ENCODE results near the gene FTO. TPM values are rescaled to one million over a fixed set of nuclear protein-coding genes. Genes with fewer than 3 reads are reported as not detected.

The FTO gene
- total and polyA plus RNA-seq, 2 donors from 2014 or later = 22.3 to 116 TPM

DNA sequence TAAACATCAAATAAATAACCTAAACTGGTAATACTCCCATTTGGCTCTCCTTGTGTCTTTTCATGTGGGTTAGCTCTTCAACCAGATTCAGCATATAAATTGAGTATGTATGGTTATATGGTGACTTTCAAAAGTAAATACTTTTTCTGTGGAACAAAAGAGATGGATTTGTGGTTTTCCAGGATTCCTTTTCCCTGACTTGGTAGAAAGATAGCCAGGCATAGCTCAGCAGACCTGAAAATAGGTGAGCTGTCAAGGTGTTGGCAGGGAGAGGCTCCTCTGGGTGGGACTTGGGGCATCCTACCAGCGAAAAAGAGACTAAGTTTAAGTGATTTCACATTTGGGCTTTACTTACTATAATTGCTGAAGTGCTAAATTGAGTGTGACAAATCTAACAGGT, 80.3 kb downstream of the FTO start:
- Histone ChIP-seq H3K36me3 (ENCODE audit: control insufficient read depth in 2 of 3, insufficient read depth in 3 of 3, low read length in 3 of 3) (no peaks in the 10 kb centered on the region), H3K27ac (ENCODE audit: low read depth in 2 of 2, low read length in 2 of 2) (no peak overlapping the region), H3K27me3 (ENCODE audit: control insufficient read depth, insufficient read depth, low read length) (no peaks in the 10 kb centered on the region), H3K9ac (ENCODE audit: low read length in 3 of 3) (no peak overlapping the region), H3K4me3 (ENCODE audit: low read length in 3 of 3) (no peak overlapping the region), H3K4me1 (ENCODE audit: control insufficient read depth in 2 of 3, insufficient read depth in 2 of 3, low read depth in 1 of 3, low read length in 3 of 3) (peaks cover 0 to 2% (median 0%) of the 10 kb centered on the region in 3 donors), H3K9me3 (ENCODE audit: control insufficient read depth in 2 of 3, insufficient read depth in 1 of 3, low read length in 3 of 3) (no peaks in the 10 kb centered on the region)
- no peak for TF ChIP-seq CTCF (IDR thresholded peaks at IDR 0.05; ENCODE audit: borderline replicate concordance, extremely low read depth, insufficient read depth)
- FAIRE-seq (no peak), DNase-seq (no peak)
- intact Hi-C loops (cut with DNase I) = no loop called here

DNA sequence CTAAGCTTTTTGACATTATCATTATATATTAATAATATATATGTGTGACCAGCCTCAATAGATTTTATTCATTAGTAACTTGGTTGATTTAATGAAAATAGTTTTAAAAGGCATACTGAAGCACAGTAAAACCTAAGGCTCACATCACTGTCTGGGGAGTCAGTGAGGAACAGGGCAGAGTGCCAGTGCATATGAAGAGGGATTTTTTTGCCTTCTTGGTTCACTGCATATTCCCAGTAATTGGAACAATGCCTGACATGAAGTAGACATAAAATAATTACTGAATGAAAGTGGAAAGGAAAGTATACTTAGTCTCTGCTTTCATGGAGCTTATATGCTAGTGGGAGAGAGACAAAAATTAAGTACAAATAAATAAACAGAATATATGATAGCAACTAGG, 81.1 kb downstream of the FTO start:
- Histone ChIP-seq H3K27ac (ENCODE audit: low read depth in 2 of 2, low read length in 2 of 2) (no peak overlapping the region), H3K4me1 (ENCODE audit: control insufficient read depth in 2 of 3, insufficient read depth in 2 of 3, low read depth in 1 of 3, low read length in 3 of 3) (peaks cover 0 to 2% (median 0%) of the 10 kb centered on the region in 3 donors), H3K9ac (ENCODE audit: low read length in 3 of 3) (no peak overlapping the region), H3K36me3 (ENCODE audit: control insufficient read depth in 2 of 3, insufficient read depth in 3 of 3, low read length in 3 of 3) (no peaks in the 10 kb centered on the region), H3K27me3 (ENCODE audit: control insufficient read depth, insufficient read depth, low read length) (no peaks in the 10 kb centered on the region), H3K4me3 (ENCODE audit: low read length in 3 of 3) (no peak overlapping the region), H3K9me3 (ENCODE audit: control insufficient read depth in 2 of 3, insufficient read depth in 1 of 3, low read length in 3 of 3) (no peaks in the 10 kb centered on the region)
- TF ChIP-seq CTCF (IDR thresholded peaks at IDR 0.05; ENCODE audit: borderline replicate concordance, extremely low read depth, insufficient read depth) = no peak
- intact Hi-C loops (cut with DNase I) = no loop called here
- no peak for FAIRE-seq
- DNase-seq = no peak

DNA sequence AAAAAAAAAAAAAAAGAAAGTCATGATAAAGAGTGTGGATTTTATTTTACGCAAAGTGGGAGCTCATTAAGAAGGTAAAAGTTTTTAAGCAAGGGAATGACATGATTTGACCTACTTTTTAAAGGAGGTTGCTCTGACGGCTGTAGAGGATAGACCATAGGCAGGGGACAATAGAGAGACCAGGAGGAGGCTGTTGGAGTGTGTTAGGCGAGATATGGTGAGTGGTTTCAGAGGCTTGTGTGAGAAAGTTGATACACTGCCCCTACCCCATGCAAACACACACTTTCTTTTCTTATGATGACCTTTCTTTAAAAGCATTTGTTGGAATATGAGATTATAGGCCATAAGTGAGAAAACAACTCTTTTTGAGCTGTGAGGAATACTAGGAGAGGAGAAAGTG, 82.0 kb downstream of the FTO start:
- Histone ChIP-seq H3K9me3 (ENCODE audit: control insufficient read depth in 2 of 3, insufficient read depth in 1 of 3, low read length in 3 of 3) (no peaks in the 10 kb centered on the region), H3K9ac (ENCODE audit: low read length in 3 of 3) (no peak overlapping the region), H3K4me1 (ENCODE audit: control insufficient read depth in 2 of 3, insufficient read depth in 2 of 3, low read depth in 1 of 3, low read length in 3 of 3) (peaks cover 0 to 2% (median 0%) of the 10 kb centered on the region in 3 donors), H3K36me3 (ENCODE audit: control insufficient read depth in 2 of 3, insufficient read depth in 3 of 3, low read length in 3 of 3) (no peaks in the 10 kb centered on the region), H3K27ac (ENCODE audit: low read depth in 2 of 2, low read length in 2 of 2) (no peak overlapping the region), H3K27me3 (ENCODE audit: control insufficient read depth, insufficient read depth, low read length) (no peaks in the 10 kb centered on the region), H3K4me3 (ENCODE audit: low read length in 3 of 3) (no peak overlapping the region)
- TF ChIP-seq CTCF (IDR thresholded peaks at IDR 0.05; ENCODE audit: borderline replicate concordance, extremely low read depth, insufficient read depth) = no peak
- no peak for FAIRE-seq
- intact Hi-C loops (cut with DNase I) = no loop called here
- DNase-seq = no peak

DNA sequence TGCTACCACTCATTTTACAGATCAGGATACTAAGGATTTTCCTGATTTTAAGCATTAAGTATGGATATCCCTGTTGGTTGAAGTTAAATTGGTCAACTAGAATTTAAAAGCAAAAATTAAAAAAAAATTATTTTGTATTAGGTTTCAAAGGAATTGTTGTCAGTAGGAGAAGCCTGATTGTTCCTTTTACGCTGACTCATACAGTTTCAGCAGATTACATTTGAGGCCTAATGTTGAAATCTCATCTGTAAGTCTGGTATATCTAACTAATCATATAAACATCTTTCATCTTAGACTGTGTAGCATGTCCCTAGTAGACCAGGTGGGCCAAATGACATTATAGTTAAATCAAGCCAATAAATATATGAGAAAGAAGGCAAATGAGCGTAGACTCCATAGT, 83.5 kb downstream of the FTO start:
- intact Hi-C loops (cut with DNase I) = no loop called here
- no peak overlapping the region for H3K4me3 ChIP-seq (ENCODE audit: low read length in 3 of 3)

More for the DNA sequence above, 83.5 kb downstream of the FTO start:
- no peak overlapping the region for H3K9ac ChIP-seq (ENCODE audit: low read length in 3 of 3)
- FAIRE-seq (no peak), DNase-seq (no peak)
- peaks cover 0 to 2% (median under 1%) of the 10 kb centered on the region in 3 donors for H3K4me1 ChIP-seq (ENCODE audit: control insufficient read depth in 2 of 3, insufficient read depth in 2 of 3, low read depth in 1 of 3, low read length in 3 of 3)
- H3K36me3 ChIP-seq (ENCODE audit: control insufficient read depth in 2 of 3, insufficient read depth in 3 of 3, low read length in 3 of 3) = no peaks in the 10 kb centered on the region
- no peaks in the 10 kb centered on the region for H3K27me3 ChIP-seq (ENCODE audit: control insufficient read depth, insufficient read depth, low read length)
- TF ChIP-seq CTCF (IDR thresholded peaks at IDR 0.05; ENCODE audit: borderline replicate concordance, extremely low read depth, insufficient read depth) = no peak
- H3K9me3 ChIP-seq (ENCODE audit: control insufficient read depth in 2 of 3, insufficient read depth in 1 of 3, low read length in 3 of 3) = no peaks in the 10 kb centered on the region
- no peak overlapping the region for H3K27ac ChIP-seq (ENCODE audit: low read depth in 2 of 2, low read length in 2 of 2)

All from kidney (tissue), 14 donors.